GM10266 (cell line): Measurements from ENCODE around the gene IQCB1.

Source experiments
- DNase-seq: peaks from one replicate; pipeline ENCODE4 v3.0.0; 2012; ENCODE audit errors: extremely low spot score
- TF ChIP-seq, protein P1 (sequence below): IDR thresholded peaks from 2 replicates; pipeline ENCODE4 v1.5.1; 2012; ENCODE audit warnings: mild to moderate bottlenecking, low read depth; ENCODE audit not compliant: control insufficient read depth, insufficient read depth; ENCODE audit errors: missing control alignments

The IQCB1 gene

DNA sequence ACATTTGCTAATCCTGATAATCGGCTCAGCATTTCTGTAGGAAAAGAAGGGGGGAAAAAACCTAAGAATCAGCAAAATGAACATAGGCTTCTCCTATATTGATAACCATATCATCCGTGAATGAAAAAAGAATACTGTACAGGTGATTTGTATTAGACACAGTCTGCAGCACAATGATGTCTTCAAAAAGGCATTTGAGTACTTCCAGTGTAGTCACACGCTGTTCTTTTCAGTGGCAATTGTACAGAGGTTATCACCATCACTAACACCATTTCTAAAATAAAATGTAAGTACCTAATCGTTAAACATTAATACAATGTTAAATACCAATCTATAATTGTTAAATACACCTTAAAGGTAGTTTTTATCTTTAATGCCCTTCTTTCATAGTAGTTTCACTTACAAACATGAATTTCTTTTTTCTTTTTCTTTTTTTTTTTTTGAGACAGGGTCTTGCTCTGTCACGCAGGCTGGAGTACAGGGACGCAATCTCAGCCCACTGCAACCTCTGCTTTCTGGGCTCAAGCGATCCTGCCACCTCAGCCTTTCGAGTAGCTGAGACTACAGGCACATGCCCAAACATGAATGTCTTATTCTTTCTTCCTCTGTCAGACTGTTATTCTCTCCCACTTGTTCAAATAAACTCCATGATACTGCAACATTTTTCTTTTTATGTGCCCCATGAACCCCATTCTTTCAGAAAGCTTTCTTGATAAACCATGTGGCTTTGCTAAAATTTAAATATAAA lies 103.7 kb downstream of the IQCB1 start:
- no peak for DNase-seq
- TF ChIP-seq, protein P1, sequence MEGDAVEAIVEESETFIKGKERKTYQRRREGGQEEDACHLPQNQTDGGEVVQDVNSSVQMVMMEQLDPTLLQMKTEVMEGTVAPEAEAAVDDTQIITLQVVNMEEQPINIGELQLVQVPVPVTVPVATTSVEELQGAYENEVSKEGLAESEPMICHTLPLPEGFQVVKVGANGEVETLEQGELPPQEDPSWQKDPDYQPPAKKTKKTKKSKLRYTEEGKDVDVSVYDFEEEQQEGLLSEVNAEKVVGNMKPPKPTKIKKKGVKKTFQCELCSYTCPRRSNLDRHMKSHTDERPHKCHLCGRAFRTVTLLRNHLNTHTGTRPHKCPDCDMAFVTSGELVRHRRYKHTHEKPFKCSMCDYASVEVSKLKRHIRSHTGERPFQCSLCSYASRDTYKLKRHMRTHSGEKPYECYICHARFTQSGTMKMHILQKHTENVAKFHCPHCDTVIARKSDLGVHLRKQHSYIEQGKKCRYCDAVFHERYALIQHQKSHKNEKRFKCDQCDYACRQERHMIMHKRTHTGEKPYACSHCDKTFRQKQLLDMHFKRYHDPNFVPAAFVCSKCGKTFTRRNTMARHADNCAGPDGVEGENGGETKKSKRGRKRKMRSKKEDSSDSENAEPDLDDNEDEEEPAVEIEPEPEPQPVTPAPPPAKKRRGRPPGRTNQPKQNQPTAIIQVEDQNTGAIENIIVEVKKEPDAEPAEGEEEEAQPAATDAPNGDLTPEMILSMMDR, result no peak

DNA sequence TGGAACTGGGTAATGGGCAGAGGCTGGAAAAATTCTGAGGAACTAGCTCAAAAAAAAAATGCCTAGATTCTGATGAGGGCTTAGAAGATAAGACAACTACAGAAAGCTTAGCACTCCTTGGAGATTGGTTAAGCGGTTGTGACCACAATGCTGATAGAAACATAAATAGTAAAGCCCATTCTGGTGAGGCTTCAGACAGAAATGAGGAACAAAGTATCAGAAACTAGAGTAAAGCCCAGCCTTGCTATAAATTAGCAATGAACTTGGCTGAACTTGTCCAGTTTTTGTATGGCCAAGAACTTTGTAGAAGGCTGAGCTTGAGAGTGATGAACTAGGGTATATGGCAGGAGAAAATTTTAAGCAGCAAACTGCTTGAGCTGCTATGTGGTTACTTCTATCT lies 110.7 kb downstream of the IQCB1 start:
- TF ChIP-seq, protein P1, result no peak
- DNase-seq, result peak; percentile 28

DNA sequence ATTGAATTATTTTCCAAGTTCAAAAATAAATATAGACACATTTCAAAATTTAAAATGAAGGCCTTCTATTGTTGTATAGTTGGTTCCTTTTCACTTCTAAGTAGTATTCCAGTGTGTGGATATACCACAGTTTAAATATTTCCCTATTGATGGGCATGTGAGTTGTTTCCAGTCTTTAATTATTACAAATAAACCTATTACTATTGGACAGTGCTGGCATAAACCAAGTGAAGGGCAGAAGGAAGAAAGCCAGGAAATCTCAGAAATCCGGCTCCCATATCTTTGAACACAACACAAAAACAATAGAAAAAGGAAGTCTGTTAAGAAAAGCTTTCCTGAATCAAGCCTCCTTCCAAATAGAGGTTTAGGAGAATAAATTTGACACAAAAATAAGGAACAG lies 111.4 kb downstream of the IQCB1 start:
- TF ChIP-seq, protein P1, result no peak
- no peak for DNase-seq

DNA sequence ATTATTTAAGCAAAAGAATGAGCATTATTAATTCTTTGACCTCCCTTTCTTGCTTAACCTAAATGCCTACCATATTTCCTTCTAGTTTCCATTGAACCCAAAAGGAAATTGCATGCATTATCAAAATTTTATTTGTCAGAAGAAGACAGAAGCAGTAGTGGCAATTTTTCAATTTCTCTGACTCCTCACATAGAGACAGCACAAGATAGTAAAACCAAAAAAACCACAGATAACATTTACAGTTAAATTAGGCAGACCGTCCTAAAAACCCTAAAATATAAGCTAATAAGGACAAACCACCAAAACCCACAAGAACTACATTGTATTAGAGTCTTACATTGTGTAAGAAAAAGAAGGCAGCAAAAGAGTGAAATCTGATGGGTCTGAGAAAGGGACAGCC lies 112.4 kb downstream of the IQCB1 start:
- TF ChIP-seq, protein P1, result no peak
- no peak for DNase-seq

DNA sequence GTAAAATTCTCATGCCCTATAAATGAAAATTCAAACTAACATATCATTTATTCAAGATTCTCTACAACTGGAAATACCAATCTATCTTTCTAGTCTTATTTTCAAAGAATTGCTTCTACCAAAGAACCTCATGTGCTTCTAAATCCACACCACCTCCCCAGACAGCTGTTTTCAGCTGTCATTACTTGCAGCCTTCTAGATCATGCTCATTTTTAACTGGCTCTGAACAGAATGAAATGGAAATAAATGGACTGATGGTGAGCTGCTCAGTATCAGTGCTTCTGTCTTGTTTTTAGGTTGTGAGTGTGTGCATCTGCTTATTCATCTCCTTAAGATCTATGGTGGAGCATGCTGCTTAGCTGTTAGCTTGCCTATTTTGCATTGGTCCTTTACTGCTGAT lies 114.7 kb downstream of the IQCB1 start:
- TF ChIP-seq, protein P1, result no peak
- no peak for DNase-seq
